Daoy (cell line): Measurements from ENCODE around the gene HAUS1. TPM values are rescaled to one million over a fixed set of nuclear protein-coding genes. Genes with fewer than 3 reads are reported as not detected.
"Not testable (repeated sequence)": the region's sequence is repeated elsewhere in the genome, so short reads cannot be mapped to it uniquely, and the experiment has no call there.

Experiments
- DNase-seq: peaks from one replicate; pipeline ENCODE4 v3.0.0-alpha.2; 2015; ENCODE audit warnings: low read depth
- total RNA-seq: library from RNA; depleted of rRNA; stranded (reverse); fragments of >200 nt; shearing (Covaris generic); gene quantifications from 2 replicates; pipeline ENCODE4 v1.2.3, GENCODE V29; 2014

HAUS1 gene
- total RNA-seq, 1 experiment from 2014 or later: 63.9 TPM

DNA sequence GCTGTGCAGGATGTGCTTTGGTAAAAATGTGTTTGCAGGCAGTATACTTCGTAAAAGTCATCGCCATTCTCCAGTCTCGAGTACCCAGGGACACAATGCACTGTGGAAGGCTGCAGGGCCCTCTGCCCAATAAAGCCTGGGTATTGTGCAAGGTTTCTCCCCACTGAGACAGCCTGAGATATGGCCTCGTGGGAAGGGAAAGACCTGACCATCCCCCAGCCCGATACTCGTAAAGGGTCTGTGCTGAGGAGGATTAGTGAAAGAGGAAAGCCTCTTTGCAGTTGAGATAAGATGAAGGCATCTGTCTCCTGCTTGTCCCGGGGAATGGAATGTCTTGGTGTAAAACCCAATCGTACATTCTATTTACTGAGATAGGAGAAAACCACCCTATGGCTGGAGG, 15.7 kb upstream of the HAUS1 start:
- not testable (repeated sequence) for DNase-seq

DNA sequence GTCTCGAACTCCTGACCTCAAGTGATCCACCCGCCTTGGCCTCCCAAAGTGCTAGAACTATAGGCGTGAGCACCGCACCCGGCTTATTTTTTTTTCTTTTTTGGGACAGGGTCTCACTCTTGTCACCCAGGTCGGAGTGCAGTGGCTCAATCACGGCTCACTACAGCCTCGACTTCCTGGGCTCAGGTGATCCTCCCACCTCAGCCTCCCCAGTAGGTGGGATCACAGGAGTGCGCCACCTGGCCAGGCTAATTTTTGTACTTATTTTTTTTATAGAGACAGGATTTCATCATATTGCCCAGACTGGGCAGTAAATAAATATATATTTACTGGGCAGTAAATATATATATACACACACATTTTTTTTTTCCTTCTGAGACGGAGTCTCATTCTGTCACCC, 8.7 kb upstream of the HAUS1 start:
- DNase-seq: no peak

DNA sequence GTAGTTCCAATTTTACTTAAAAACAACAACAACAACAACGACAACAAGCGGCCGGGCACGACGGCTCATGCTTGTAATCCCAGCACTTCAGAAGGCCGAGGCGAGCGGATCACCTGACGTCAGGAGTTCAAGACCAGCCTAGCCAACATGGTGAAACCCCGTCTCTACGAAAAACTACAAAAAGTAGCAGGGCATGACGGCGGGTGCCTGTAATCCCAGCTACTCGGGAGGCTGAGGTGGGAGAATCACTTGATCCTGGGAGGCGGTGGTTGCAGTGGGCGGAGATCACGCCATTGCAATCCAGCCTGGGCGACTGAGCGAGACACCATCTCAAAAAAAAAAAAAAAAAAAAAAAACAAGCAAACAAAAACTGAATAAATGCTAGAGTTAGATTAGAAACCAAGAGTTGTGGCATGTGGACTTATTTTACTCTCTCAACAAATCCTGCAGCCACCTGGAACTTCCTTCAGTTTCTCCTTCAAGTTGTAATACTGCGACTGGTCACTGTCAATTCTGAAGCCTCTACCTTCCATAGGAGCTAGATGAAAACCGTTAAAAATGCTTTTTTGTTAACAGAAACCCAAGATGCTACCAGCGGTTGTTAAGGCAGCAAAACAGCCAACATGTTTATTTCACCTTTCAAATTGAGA, 7.4 kb upstream of the HAUS1 start:
- DNase-seq: peak; percentile 9

DNA sequence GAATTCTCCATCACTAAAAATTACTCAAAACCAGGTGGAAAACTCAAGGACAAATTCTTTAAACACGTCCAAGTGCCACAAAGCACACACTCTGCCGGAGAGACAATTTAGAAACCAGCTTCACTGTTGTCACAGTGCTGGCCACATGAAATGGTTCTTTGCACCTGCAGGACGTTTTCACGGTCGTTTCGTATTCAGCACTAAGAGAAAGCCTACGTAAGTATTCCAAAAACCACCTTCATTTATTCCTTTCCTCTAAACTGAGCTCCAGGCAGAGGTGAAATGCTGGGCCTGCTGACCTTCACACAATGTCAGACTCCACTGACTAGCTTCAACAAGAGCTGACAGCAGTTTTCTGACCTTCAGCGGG, 6.8 kb upstream of the HAUS1 start:
- no peak for DNase-seq

DNA sequence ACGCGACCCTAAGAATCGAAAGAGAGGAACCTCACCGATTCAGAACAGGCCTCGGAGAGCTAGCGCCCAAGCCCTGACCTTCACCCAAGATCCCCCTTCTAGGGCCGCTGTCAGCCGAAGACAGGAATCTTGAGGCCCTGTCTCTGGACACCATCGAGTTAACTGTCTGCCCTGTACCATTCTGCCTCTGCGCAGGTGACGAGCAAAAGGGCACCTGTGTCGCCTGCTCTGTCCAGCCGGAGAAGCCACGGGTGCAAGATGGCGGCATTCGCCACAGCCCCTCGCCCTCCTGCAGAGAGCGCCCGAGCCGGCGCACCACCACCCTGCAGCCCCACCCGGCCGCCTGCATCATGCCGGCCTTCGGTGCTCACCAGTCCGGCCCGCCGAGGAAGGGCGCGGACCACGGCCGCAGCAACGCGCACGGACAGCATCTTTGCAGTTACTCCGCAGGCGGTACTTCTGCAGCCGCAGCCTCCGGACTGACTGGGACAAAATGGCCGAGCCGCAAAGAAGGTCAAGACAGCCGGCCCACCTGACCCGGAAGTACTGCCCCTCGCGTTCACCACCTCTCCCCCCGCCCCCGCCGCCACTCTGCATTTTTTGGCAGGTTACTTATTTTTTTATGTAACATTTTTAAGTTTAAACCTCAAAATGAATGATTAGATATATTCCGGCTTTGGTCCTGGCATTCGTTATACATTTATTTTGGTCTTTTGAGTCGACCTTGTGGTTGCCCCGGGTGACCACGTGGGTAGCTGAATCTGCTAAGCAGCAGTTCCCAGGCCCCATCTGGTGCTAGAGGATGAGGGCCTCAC, 6.2 kb upstream of the HAUS1 start, which contains the start of gene ATP5F1A:
Gene ATP5F1A (minus strand): TSS at position 496 of the 815 bp plus-strand sequence. CDS start 65 bp downstream, at position 431.
- DNase-seq: peak; percentile 86

DNA sequence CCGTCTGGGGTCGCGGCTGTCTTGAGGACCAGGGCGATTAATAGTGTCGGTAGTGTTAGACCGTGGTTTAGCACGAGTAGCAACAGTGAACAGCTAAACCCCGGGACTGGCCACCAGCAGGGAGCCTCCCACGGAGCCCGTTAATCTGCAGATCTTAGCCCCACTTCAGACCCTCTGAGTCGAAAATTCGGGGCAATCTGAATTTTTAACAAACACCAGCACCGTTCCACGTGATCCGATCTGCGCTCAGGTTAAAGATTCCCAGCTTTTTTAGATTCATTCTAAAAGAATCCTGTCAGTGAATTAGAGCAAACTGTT, 5.6 kb upstream of the HAUS1 start:
- no peak for DNase-seq

DNA sequence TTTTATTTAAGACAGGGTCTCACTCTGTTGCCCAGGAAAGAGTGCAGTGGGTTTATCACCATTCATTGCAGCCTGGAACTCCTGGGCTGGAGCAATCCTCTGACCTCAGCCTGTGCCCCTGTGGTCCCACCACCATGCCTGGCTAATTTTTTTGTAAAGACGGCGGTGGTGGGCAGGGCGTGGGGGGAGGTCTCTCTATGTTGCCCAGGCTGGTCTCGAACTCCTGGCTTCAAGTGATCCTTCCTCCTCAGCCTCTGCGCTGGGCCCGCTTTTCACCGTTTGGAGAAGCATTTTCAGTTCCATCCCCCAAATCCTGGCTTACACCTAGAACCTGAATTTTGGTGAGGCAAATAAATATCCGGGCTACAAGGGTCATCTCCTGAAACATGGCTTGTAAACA, 4.7 kb upstream of the HAUS1 start:
- no peak for DNase-seq

DNA sequence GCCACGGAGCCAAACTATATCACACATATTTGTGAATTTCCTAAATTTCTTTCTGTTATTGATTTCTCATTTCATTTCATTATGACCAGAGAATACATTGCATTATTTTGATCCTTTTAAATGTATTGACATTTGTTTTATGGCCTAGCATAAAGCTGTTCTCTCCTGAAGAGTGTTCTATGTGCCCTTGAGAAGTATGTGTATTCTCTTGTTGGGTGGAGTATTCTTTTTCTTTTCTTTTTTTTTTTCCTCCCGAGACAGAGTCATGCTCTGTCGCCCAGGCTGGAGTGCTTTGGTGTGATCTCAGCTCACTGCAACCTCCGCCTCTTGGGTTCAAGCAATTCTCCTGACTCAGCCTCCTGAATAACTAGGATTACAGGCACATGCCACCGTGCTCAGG, 5.2 kb downstream of the HAUS1 start:
- no peak for DNase-seq

DNA sequence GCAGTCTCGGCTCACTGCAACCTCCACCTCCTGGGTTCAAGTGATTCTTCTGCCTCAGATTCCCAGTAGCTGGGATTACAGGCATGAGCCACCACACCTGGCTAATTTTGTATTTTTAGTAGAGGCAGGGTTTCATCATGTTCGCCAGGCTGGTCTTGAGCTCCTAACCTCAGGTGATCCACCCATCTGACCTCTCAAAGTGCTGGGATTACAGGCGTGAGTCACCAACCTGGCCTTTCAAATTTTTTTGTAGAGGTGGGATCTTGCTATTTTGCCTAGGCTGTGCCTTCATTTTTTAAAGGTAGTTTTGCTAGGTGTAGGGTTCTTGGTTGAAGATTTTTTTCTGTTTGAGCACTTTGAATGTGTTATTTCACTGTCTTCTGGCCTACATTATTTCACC, 6.2 kb downstream of the HAUS1 start:
- DNase-seq: no peak

DNA sequence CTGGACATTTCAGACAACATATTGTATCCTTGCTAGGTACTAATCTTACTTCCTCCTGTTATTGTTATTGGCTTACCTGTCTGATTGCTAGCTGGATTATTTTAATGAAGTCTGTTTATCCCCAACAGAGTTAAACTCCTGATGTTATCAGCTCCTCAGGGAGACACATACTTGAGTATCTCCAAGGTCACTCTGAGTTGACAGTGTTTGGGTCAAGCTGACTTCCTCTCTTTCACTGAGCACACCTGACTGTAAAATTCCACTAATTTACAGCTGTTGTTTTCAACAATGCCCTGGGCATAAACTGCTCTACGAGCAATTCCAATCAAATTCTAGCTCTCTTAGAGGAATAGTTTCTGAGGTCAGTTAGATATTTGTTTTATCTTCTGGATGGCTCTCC, 9.6 kb downstream of the HAUS1 start:
- no peak for DNase-seq

DNA sequence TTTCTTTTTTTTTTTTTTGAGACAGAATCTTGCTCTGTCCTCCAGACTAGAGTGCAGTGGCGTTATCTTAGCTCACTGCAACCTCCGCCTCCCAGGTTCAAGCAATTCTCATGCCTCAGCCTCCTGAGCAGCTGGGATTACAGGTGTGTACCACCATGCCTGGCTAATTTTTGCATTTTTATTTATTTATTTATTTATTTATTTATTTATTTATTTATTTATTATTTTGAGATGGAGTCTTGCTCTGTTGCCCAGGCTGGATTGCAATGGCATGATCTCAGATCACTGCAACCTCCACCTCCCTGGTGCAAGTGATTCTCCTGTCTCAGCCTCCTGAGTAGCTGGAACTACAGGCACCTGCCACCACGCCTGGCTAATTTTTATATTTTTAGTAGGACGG, 22.4 kb downstream of the HAUS1 start:
- DNase-seq: not testable (repeated sequence)

DNA sequence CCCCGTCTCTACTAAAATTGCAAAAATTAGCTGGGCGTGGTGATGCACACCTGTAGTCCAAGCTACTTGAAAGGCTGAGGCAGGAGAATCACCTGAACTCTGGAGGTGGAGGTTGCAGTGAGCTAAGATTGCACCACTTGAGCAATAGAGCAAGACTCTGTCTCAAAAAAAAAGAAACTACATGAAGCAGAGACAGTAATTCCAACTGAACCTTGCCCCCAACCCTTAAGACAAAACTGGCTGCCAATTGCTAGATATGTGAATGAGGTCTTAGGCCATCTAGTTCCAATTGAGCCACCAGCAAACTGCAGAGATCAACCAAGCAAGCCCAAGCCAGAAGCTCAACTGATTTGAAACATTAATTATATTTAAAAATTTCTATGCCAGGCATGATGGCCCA, 25.9 kb downstream of the HAUS1 start:
- DNase-seq: no peak

DNA sequence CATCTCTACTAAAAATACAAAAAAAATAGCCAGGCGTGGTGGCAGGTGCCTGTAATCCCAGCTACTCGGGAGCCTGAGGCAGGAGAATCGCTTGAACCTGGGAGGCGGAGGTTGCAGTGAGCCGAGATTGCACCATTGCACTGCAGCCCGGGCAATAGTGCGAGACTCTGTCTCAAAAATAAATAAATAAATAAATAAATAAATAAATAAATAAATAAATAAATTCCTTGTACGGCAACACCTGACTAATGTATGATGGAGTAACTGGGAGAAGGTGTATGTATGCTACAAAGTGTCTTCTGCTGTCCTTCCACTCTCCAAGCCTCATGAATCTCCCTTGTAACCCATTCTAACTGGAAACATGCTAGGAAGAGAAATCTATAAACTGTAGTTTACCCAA, 26.4 kb downstream of the HAUS1 start:
- not testable (repeated sequence) for DNase-seq

DNA sequence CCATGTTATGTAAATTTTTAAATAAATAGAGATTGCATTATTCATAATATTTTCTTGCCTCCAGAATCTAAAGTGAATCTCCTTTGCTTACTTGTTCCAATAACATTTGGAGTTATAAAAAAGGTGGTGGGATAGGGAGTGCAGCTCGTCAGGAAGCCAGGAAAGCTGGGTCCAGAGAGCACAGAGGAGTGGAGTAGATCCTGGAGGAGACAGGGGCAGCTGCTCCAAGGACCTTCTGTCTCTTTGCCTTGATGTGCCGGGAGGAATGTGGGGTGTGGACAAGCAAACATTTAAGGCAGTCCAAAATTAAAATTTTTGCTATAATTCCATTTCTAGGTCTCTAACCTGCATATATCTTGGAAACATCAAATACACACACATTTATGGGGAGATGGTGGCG, 29.3 kb downstream of the HAUS1 start:
- no peak for DNase-seq

DNA sequence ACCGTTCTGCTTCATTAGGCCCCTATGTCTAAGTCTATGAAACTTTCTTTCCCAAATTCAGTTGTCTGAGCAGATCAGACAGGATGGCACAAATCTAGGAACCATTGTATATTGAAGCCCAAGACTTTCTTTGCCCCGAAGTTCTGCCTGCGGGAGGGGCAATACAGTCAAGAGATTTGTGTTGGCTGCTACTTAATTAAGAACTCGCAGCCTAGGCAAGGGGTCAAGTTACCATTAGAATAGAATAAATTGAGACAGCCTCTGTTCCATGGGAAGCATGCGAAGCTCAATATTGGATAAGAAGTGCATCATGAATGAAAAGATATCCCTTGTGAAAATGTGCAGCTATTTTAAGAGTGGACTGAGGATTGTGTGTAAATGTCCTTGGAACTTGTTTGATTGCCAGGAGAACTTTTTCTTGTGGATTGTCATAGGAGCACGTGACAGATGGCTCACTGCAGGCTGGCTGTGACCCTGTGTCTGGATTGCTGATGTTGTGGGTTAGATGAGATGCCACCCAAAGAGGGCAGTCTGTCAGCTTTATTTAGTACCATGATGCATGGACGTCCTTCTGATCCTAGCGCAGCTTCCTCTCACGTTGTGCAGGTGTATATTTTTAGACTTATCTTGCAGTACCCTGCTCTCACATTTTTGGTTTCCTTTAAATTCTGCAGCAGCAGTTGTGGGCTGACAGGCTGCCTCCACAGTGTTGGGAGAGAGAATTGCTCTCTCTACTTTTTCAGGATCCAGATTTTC, 30.9 kb downstream of the HAUS1 start:
- no peak for DNase-seq

DNA sequence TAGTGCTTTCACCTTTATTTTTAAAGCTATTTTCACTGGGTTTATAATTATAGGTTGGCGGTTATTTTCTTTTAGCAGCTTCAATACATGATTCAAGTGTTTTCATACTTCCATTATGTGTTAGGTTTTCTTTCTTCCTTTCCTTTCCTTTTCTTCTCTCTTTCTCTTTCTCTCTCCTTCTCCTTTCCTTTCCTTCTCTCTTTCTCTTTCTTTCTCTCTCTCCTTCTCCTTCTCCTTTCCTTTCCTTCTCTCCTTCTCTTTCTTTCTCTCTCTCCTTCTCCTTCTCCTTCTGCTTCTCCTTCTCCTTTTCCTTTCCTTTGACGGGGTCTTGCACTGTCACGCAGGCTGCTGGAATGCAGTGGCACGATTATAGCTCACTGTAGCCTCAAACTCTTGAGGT, 36.0 kb downstream of the HAUS1 start:
- DNase-seq: no peak

DNA sequence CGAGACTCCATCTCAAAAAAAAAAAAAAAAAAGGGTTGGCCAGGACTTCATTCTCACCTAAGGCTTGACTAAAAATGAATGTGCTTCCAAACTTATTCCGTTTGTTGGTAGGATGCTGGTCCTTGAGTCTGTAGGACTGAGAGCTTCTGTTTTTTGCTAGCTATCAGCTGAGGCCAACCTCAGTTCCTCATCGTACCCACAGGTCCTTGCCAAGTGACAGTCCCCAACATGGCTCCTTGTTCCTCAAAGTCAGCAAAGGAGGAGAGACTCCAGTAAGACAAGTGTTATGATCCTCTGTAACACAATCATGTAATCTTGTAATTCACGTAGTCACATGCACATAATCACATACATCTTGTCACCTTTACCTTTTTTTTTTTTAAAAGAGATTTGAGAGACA, 37.0 kb downstream of the HAUS1 start:
- DNase-seq: no peak

DNA sequence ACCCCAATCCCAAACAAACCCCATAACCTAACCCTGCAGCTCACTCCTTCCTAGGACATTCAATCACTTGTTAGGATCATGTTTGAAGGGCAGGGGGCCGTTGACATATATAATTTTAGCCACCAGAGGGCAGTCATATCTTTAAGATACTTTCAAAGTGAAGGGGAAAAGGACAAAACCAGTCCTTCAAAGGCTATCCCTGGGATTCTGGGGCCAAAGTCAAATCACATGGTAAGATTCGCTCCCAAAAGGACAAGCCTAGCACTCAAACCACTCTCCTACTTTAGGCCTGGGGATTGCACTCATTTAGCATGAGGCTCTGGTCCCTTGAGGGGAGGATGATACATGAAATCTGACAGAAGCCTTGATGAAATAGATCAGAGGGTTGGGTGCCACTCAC, 44.6 kb downstream of the HAUS1 start:
- DNase-seq: peak; percentile 29

DNA sequence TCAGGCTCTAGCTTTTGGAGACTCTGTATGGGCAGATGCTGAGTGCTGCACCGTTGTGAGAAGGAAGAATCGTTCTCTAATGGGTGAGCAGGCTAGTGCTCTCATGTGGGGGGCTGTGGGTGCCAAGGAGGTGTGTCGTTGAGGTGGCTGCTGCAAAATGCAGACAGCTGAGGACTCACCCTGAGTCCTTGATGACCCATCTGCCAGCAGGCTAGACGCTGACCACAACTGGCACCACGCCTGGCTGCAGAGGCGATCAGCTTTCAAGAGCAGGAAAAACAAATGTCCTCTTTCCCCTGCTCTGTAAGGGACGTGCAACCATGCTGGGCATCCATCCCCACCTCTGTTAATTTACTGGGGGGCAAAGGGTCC, 48.2 kb downstream of the HAUS1 start:
- peak; percentile 86 for DNase-seq

DNA sequence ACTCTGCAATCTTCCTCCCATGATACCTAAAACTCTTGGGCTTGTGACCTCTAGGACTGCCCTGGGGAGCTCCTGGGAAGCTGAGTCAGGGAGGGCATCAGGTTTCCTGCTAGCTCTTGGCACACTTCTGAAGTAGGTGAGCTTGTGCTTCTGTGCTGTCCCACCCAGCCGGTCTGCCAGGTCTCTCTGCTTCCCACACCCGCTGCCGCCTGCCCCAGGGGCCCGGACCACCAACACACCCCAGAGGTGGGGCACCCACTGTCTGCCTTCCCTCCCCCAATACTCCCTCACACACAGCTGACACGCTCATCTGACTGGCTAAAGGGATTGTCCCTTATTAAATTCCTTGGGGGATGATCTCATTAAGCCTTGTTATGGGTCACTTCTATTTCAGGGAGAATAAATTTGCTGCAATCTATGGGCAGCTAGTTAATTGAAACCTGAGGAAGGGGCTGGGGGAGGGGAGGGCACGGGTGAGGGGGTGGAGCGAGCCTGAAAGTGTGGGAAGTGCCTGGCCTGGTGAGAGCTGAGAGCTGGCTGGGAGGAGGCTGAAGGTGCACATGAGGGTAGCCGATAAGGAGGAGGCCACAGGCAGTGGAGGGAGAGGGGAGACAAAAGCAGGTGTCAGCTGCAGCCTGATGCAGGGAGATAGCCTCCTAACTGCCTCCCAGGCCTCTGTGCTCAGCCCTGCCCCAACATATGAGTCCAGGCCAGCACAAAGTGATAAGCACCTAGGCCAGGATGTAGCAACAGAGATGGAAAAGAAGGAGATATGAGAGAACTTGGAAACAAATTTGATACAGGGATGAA, 48.8 kb downstream of the HAUS1 start:
- DNase-seq: peak; percentile 74

DNA sequence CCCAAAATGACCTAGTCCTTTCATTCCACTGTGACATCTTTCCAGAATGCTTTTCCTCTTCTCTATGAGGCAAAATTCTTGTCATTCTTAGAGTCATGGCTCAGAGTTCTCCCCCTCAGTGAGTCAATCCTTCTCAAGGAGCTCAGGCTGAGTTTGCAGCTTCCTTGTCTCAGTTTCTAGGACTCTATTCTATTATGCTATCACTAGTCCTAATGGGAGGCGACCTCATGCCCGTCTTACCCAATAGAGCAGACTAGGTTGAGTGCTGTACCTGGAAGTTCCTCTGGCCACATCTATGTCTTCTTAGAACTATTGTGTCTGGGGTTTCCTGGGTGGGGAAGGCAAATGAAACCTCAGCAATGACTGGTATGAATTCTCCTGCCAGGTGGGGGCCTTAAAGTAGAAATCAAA, 51.5 kb downstream of the HAUS1 start:
- DNase-seq: peak; percentile 55

DNA sequence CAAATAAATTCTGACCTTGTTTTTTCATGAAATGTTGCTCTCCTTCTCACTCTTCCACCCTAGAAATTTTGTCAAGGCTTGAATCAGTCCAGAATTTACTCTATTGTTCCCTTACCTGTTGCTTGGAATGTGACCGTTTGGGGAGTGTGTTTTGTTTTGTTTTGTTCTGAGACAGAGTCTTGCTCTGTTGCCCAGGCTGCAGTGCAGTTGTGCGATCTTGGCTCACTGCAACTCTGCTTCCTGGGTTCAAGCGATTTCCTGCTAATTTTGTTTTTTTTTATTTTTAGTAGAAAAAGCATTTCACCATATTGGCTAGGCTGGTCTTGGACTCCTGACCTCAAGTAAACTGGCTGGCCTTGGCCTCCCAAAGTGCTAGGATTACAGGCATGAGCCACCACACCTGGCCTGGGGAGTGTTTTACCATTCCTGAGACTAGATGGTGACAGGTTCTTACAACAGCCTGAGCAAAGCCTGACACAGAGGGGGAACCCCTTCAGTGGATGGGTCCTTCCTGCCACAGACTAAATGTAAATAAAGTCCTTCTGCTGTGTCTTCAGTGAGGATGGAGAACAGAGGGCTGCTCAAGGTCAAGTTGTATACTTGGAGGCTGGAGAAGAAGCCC, 52.0 kb downstream of the HAUS1 start:
- DNase-seq: no peak
